A549 (cell line): Measurements from ENCODE around the gene TSHZ2. TPM values are rescaled to one million over a fixed set of nuclear protein-coding genes. Genes with fewer than 3 reads are reported as not detected.

ENCODE experiments used
- ATAC-seq, 2 experiments: fragments of 200-7000 bp in 1 of 2; fragments of >200 bp in 1 of 2; cut with Nextera tagmentation in 1 of 2; cut with Tn5 transposase in 1 of 2; 3 replicates each; pipeline versions ENCODE4 v1.8.0 to v1.9.1; 2018 to 2020; ENCODE audit warnings: mild to moderate bottlenecking in 1 of 2, moderate library complexity in 1 of 2
- CTCF ChIA-PET: fragments of 300-600 bp; sonication (Branson Sonifier 250); formaldehyde crosslinking; extraction: SDS; loops from one replicate; lab custom pipeline; 2021; ENCODE audit warnings: antibody characterized with exemption, inconsistent platforms; lab: Yijun Ruan, JAX
- POLR2A ChIA-PET: fragments of 350-600 bp; formaldehyde crosslinking; extraction: SDS; loops from one replicate; lab custom pipeline; 2021; ENCODE audit warnings: antibody characterized with exemption, inconsistent platforms; lab: Yijun Ruan, JAX
- DNase-seq, 2 experiments: peaks; one replicate each; pipeline versions ENCODE4 v3.0.0 to v3.0.0-alpha.2; 2011 to 2016; ENCODE audit warnings: low read depth in 1 of 2, low spot score in 1 of 2
- FAIRE-seq: peaks from 2 replicates; lab custom pipeline; 2011; peaks lifted over from hg19 to GRCh38; lab: Jason Lieb, UNC
- H3K27ac ChIP-seq, 2 experiments: fragments of >200 bp; sonication (Bioruptor Twin); formaldehyde crosslinking; 3 replicates each; pipeline ENCODE4 v1.5.1; 2016 to 2017
- H3K4me1 ChIP-seq: fragments of >200 bp; sonication (Bioruptor Twin); formaldehyde crosslinking; 3 replicates; pipeline ENCODE4 v1.6.1; 2016
- H3K4me2 ChIP-seq: fragments of >200 bp; sonication (Bioruptor Twin); formaldehyde crosslinking; 3 replicates; pipeline ENCODE4 v1.6.1; 2016
- H3K4me3 ChIP-seq: fragments of >200 bp; sonication (Bioruptor Twin); formaldehyde crosslinking; 3 replicates; pipeline ENCODE4 v1.5.1; 2016
- H3K9me3 ChIP-seq: fragments of >200 bp; sonication (Bioruptor Twin); formaldehyde crosslinking; 3 replicates; pipeline ENCODE4 v1.6.1; 2016
- BHLHE40 ChIP-seq: IDR thresholded peaks from 2 replicates; pipeline ENCODE4 v1.6.1; 2012; ENCODE audit warnings: low read depth, low read length, inconsistent platforms
- CBX2 ChIP-seq: fragments of 200-600 bp; sonication (generic); IDR thresholded peaks from 2 replicates; pipeline ENCODE4 v1.6.1; 2016; ENCODE audit warnings: low read depth, mild to moderate bottlenecking, borderline replicate concordance
- CHD2 ChIP-seq: fragments of 150-350 bp; IDR thresholded peaks from 2 replicates; pipeline ENCODE4 v1.6.1; 2014; ENCODE audit warnings: low read length; ENCODE audit not compliant: partially characterized antibody
- CHD4 ChIP-seq: fragments of 200-600 bp; sonication (generic); IDR thresholded peaks from 2 replicates; pipeline ENCODE4 v1.6.1; 2016; ENCODE audit warnings: antibody characterized with exemption, mild to moderate bottlenecking, borderline replicate concordance
- EHMT2 ChIP-seq: fragments of 200-600 bp; sonication (generic); IDR thresholded peaks from 2 replicates; pipeline ENCODE4 v1.6.1; 2016; ENCODE audit warnings: antibody characterized with exemption, low read depth, mild to moderate bottlenecking, moderate library complexity
- EP300 ChIP-seq, 2 experiments: fragments of >200 bp; sonication (Bioruptor Twin); formaldehyde crosslinking; IDR thresholded peaks; 2 replicates in 1 of 2; 3 replicates in 1 of 2; pipeline ENCODE4 v1.6.1; 2016 to 2017
- ESRRA ChIP-seq: fragments of 150-350 bp; IDR thresholded peaks from 2 replicates; pipeline ENCODE4 v1.6.1; 2014; ENCODE audit warnings: mild to moderate bottlenecking, low read length, borderline replicate concordance
- FOSB ChIP-seq: fragments of 250-450 bp; sonication (Bioruptor Pico); IDR thresholded peaks from 2 replicates; pipeline ENCODE4 v1.5.0; 2020; ENCODE audit warnings: mild to moderate bottlenecking, moderate library complexity
- FOSL2 ChIP-seq, 2 experiments: fragments of 450-650 bp in 1 of 2; fragments of >200 bp in 1 of 2; sonication (Bioruptor Twin) in 1 of 2; formaldehyde crosslinking; IDR thresholded peaks; 2 replicates each; pipeline versions ENCODE4 v1.5.0 to v1.6.1; 2016 to 2020; ENCODE audit warnings: mild to moderate bottlenecking in 1 of 2, moderate library complexity in 1 of 2
- FOXS1 ChIP-seq: fragments of 250-450 bp; sonication (Bioruptor Pico); IDR thresholded peaks from 2 replicates; pipeline ENCODE4 v1.5.0; 2020; ENCODE audit warnings: mild to moderate bottlenecking, moderate library complexity
- GATA3 ChIP-seq: IDR thresholded peaks from 2 replicates; pipeline ENCODE4 v1.6.1; 2012; ENCODE audit warnings: borderline replicate concordance
- HES2 ChIP-seq: fragments of >200 bp; sonication (Bioruptor Twin); formaldehyde crosslinking; IDR thresholded peaks from 2 replicates; pipeline ENCODE4 v1.6.1; 2016
- HEYL ChIP-seq: fragments of 250-450 bp; sonication (Bioruptor Pico); IDR thresholded peaks from 2 replicates; pipeline ENCODE4 v1.8.0; 2021; ENCODE audit warnings: mild to moderate bottlenecking, moderate library complexity
- JUNB ChIP-seq: fragments of >200 bp; sonication (Bioruptor Twin); formaldehyde crosslinking; IDR thresholded peaks from 2 replicates; pipeline ENCODE4 v1.6.1; 2016
- KDM1A ChIP-seq: fragments of 200-600 bp; sonication (generic); IDR thresholded peaks from 2 replicates; pipeline ENCODE4 v1.6.1; 2016; ENCODE audit warnings: low read depth, mild to moderate bottlenecking
- KDM5A ChIP-seq: fragments of 200-600 bp; sonication (generic); IDR thresholded peaks from 2 replicates; pipeline ENCODE4 v1.6.1; 2016; ENCODE audit warnings: antibody characterized with exemption, mild to moderate bottlenecking
- MAZ ChIP-seq: fragments of 150-350 bp; IDR thresholded peaks from 2 replicates; pipeline ENCODE4 v1.6.1; 2014; ENCODE audit warnings: antibody characterized with exemption, low read depth, low read length, borderline replicate concordance
- NR3C1 ChIP-seq: fragments of >200 bp; sonication (Bioruptor Twin); formaldehyde crosslinking; IDR thresholded peaks from 3 replicates; pipeline ENCODE4 v1.6.1; 2017
- POLR2A ChIP-seq: IDR thresholded peaks from 2 replicates; pipeline ENCODE4 v1.6.1; 2012; ENCODE audit warnings: mild to moderate bottlenecking, low read length
- RAD21 ChIP-seq, 2 experiments: fragments of >200 bp in 1 of 2; sonication (Bioruptor Twin) in 1 of 2; formaldehyde crosslinking in 1 of 2; IDR thresholded peaks in 1 of 2; conservative IDR thresholded peaks in 1 of 2; 2 replicates in 1 of 2; 3 replicates in 1 of 2; pipeline ENCODE4 v1.6.1; 2012 to 2018; ENCODE audit warnings: inconsistent platforms in 1 of 2
- RCOR1 ChIP-seq: fragments of 150-350 bp; IDR thresholded peaks from 2 replicates; pipeline ENCODE4 v1.6.1; 2014; ENCODE audit warnings: antibody characterized with exemption, low read length, low read depth
- RFX5 ChIP-seq: fragments of 450-650 bp; IDR thresholded peaks from 2 replicates; pipeline ENCODE4 v1.7.1; 2014; ENCODE audit warnings: antibody characterized with exemption, mild to moderate bottlenecking, moderate library complexity
- SMC3 ChIP-seq: fragments of >200 bp; sonication (Bioruptor Twin); formaldehyde crosslinking; IDR thresholded peaks from 3 replicates; pipeline ENCODE4 v1.6.1; 2018; ENCODE audit warnings: inconsistent platforms
- TP53 ChIP-seq: fragments of 250-450 bp; sonication (Bioruptor Pico); IDR thresholded peaks from 2 replicates; pipeline ENCODE4 v1.5.0; 2021; ENCODE audit warnings: mild to moderate bottlenecking, moderate library complexity
- ZC3H11A ChIP-seq: fragments of 450-650 bp; IDR thresholded peaks from 2 replicates; pipeline ENCODE4 v1.6.1; 2014; ENCODE audit warnings: antibody characterized with exemption, mild to moderate bottlenecking
- WGBS: methylation state at CpG from one replicate; pipeline ENCODE4 v1.1.6; 2017; ENCODE audit errors: missing lambda C conversion rate; 5-methylcytosine and 5-hydroxymethylcytosine counted together
- polyA plus RNA-seq, 4 experiments: library from polyadenylated mRNA; depleted of rRNA in 3 of 4; stranded (reverse); fragments of >200 nt; fragmentation: RNase III in 1 of 4; extraction: RNeasy Plus Mini Kit Qiagen cat#74134 plus additional on column Dnase treatment in 1 of 4; gene quantifications; 2 replicates in 3 of 4; 3 replicates in 1 of 4; pipeline ENCODE4 v1.2.3, GENCODE V29; 2011 to 2017
- TF ChIP-seq, protein P1 (sequence below): fragments of 250-450 bp; sonication (Bioruptor Pico); IDR thresholded peaks from 2 replicates; pipeline ENCODE4 v1.5.0; 2020; ENCODE audit warnings: low read depth, mild to moderate bottlenecking, moderate library complexity
- TF ChIP-seq, protein P2 (sequence below): fragments of >200 bp; sonication (Bioruptor Twin); formaldehyde crosslinking; IDR thresholded peaks from 3 replicates; pipeline ENCODE4 v1.5.1; 2016
- TF ChIP-seq, protein P3 (sequence below): fragments of 200-600 bp; sonication (generic); IDR thresholded peaks from 2 replicates; pipeline ENCODE4 v1.6.1; 2016; ENCODE audit warnings: antibody characterized with exemption, mild to moderate bottlenecking, moderate library complexity

Gene TSHZ2
- polyA plus RNA-seq, 2 of the 4 experiments (the other 2 are of a cell fraction): not detected

GRCh38 chr20:53238121-53238660 is 266.0 kb downstream of the TSHZ2 start:
- no peak for ATAC-seq
- CTCF ChIA-PET: no interaction called here
- Histone ChIP-seq H3K4me2 (no peak overlapping the region), H3K27ac (no peak overlapping the region), H3K4me1 (no peaks in the 10 kb centered on the region), H3K4me3 (no peak overlapping the region), H3K9me3 (peaks cover 6% of the 10 kb centered on the region; the same call in 2 of the 3 replicates)
- POLR2A ChIA-PET: no interaction called here
- DNase-seq: no peak
- WGBS: 13% methylated on average over 3 of the region's 3 CpGs
- FAIRE-seq: no peak
- no peak for TF ChIP-seq HEYL
- no peak for TF ChIP-seq MAZ
- TF ChIP-seq ZC3H11A: no peak
- no peak for TF ChIP-seq CHD2
- no peak for TF ChIP-seq NR3C1
- no peak for TF ChIP-seq CHD4
- TF ChIP-seq, protein P1, sequence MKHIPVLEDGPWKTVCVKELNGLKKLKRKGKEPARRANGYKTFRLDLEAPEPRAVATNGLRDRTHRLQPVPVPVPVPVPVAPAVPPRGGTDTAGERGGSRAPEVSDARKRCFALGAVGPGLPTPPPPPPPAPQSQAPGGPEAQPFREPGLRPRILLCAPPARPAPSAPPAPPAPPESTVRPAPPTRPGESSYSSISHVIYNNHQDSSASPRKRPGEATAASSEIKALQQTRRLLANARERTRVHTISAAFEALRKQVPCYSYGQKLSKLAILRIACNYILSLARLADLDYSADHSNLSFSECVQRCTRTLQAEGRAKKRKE (CRISPR knock-in tag): no peak
- no peak for TF ChIP-seq FOXS1 (CRISPR knock-in tag)
- TF ChIP-seq KDM5A: no peak
- TF ChIP-seq RFX5: no peak
- no peak for TF ChIP-seq RCOR1
- no peak for TF ChIP-seq HES2

- Histone ChIP-seq H3K9me3 (no peaks in the 10 kb centered on the region), H3K4me2 (no peak overlapping the region), H3K4me1 (no peaks in the 10 kb centered on the region), H3K27ac (no peak overlapping the region), H3K4me3 (no peak overlapping the region)
- 0% methylated on average over 3 of the region's 3 CpGs for WGBS
- no peak for TF ChIP-seq FOSB (CRISPR knock-in tag)
- no peak for TF ChIP-seq FOSL2 (IDR thresholded peaks at IDR 0.05)
- peak; percentile 15; the same call in 1 of the 2 replicates for TF ChIP-seq FOSL2 (CRISPR knock-in tag; IDR thresholded peaks at IDR 0.05)
- TF ChIP-seq KDM1A: no peak
- no peak for TF ChIP-seq RAD21 (conservative IDR thresholded peaks at IDR 0.05 in 1 of 2, IDR thresholded peaks at IDR 0.05 in 1 of 2)
- no peak for TF ChIP-seq ESRRA
- TF ChIP-seq JUNB: no peak
- FAIRE-seq (no peak), DNase-seq (no peak), ATAC-seq (no peak)
- ChIA-PET CTCF (interaction anchor here (0.6 kb wide), 1 partner anchor 227 kb away, joined by 3 read pairs; no protein-coding TSS in a partner anchor), POLR2A (no interaction called here)
These were observed 271.0 kb downstream of the TSHZ2 start for GRCh38 chr20:53243152-53243551.

GRCh38 chr20:53244711-53245110 is 272.6 kb downstream of the TSHZ2 start:
- WGBS: 0% methylated on average over 2 of the region's 2 CpGs
- H3K27ac ChIP-seq: no peak overlapping the region
- ChIA-PET CTCF (interaction anchor here (2.0 kb wide), 1 partner anchor 28 kb away, joined by 5 read pairs; no protein-coding TSS in a partner anchor), POLR2A (no interaction called here)
- DNase-seq (no peak), ATAC-seq (no peak), FAIRE-seq (no peak)
- H3K4me3 ChIP-seq: no peak overlapping the region
- no peaks in the 10 kb centered on the region for H3K9me3 ChIP-seq
- no peak overlapping the region for H3K4me2 ChIP-seq
- H3K4me1 ChIP-seq: no peaks in the 10 kb centered on the region
- TF ChIP-seq CBX2: no peak
- TF ChIP-seq NR3C1: no peak
- TF ChIP-seq SMC3: no peak
- TF ChIP-seq HES2: no peak
- no peak for TF ChIP-seq BHLHE40
- no peak for TF ChIP-seq POLR2A
- TF ChIP-seq GATA3: no peak
- TF ChIP-seq, protein P2, sequence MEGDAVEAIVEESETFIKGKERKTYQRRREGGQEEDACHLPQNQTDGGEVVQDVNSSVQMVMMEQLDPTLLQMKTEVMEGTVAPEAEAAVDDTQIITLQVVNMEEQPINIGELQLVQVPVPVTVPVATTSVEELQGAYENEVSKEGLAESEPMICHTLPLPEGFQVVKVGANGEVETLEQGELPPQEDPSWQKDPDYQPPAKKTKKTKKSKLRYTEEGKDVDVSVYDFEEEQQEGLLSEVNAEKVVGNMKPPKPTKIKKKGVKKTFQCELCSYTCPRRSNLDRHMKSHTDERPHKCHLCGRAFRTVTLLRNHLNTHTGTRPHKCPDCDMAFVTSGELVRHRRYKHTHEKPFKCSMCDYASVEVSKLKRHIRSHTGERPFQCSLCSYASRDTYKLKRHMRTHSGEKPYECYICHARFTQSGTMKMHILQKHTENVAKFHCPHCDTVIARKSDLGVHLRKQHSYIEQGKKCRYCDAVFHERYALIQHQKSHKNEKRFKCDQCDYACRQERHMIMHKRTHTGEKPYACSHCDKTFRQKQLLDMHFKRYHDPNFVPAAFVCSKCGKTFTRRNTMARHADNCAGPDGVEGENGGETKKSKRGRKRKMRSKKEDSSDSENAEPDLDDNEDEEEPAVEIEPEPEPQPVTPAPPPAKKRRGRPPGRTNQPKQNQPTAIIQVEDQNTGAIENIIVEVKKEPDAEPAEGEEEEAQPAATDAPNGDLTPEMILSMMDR: no peak
- TF ChIP-seq, protein P3, sequence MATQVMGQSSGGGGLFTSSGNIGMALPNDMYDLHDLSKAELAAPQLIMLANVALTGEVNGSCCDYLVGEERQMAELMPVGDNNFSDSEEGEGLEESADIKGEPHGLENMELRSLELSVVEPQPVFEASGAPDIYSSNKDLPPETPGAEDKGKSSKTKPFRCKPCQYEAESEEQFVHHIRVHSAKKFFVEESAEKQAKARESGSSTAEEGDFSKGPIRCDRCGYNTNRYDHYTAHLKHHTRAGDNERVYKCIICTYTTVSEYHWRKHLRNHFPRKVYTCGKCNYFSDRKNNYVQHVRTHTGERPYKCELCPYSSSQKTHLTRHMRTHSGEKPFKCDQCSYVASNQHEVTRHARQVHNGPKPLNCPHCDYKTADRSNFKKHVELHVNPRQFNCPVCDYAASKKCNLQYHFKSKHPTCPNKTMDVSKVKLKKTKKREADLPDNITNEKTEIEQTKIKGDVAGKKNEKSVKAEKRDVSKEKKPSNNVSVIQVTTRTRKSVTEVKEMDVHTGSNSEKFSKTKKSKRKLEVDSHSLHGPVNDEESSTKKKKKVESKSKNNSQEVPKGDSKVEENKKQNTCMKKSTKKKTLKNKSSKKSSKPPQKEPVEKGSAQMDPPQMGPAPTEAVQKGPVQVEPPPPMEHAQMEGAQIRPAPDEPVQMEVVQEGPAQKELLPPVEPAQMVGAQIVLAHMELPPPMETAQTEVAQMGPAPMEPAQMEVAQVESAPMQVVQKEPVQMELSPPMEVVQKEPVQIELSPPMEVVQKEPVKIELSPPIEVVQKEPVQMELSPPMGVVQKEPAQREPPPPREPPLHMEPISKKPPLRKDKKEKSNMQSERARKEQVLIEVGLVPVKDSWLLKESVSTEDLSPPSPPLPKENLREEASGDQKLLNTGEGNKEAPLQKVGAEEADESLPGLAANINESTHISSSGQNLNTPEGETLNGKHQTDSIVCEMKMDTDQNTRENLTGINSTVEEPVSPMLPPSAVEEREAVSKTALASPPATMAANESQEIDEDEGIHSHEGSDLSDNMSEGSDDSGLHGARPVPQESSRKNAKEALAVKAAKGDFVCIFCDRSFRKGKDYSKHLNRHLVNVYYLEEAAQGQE: no peak
- TF ChIP-seq EHMT2: no peak
- no peak for TF ChIP-seq TP53 (CRISPR knock-in tag)
- TF ChIP-seq JUNB: no peak
- no peak for TF ChIP-seq KDM5A
- no peak for TF ChIP-seq RFX5
- TF ChIP-seq EP300 (IDR thresholded peaks at IDR 0.05): no peak
